ENCODE data around the gene HIVEP3.

HIVEP3 gene

DNA sequence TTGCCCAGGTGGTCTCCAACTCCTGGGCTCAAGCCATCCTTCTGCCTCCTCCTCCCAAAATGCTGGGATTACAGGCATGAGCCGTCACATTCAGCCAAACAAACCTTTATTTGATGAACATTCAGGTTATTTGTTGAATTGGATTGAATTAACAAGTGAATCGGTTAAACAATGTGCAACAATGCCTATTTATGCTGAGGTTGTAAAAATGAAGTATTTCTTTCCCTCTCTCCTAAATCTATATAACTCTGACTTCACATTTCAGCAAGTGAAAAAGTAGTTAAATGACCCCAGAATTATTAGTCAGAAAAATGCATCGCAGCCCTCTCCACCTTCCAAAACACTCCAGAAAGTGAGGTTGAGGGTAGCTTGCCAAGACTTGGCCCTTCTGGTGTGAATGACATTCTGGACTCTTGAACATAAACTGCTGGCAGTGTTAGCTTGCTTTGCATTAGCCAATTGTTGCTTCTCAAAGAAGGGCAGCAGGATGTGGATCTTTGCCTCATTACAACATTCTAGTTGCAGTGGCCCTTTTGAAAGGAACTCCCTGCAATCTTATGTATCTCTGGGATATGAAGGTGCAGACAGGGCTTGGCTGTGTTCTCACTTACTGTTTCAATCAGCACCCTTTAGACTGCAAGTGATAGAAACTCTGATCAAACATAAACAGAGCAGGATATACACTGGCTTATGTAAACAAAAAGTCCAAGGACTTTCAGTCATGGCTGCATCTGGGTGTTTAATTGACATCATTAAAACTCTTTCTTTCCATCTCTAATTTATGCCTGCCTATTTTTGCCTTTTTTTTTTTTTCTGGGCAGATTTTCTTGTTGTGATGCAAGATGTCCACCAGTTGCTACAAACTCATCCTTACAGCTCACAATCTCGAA lies 456.7 kb downstream of the HIVEP3 start:
- no peak for DNase-seq (ENCODE audit: low spot score)

DNA sequence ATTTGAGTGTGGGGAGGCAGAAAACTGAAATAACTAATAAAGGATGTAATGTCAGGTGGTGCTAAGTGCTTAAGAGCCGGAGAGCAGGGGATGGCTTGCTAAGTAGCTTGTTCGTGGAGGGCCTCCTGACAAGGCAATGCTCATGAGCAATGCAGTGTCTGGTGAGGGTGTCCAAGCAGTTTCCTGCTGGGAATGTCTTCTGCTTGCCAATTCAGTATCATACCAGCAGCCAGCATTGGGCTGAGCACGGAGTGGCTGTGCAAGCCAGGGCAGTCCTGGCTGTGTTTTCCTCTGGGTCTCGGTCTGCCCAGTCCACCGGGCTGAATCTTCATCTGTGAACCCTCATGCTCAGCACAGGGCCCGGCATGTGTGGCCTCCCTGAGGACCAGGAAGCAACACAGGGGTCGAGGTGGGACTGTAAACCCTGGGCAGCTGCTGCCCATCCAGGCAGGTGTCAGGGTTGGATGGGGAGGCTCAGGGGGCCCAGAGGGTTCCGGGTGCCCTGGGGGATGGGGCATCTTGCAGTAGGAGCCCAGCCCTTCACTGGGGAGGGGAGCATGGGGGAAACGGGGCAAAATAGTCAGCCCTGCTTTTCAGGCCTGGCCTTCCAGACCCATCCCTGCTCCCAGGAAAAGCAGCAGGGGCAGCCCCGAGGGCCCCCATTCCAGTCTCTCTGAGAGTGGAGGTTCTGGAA lies 461.7 kb downstream of the HIVEP3 start:
- no peak for DNase-seq (ENCODE audit: low spot score)

Measured in kidney tubule cell (primary cell).